Bronchial epithelial cell (primary cell): ENCODE results near the gene SERINC4. TPM values are rescaled to one million over a fixed set of nuclear protein-coding genes. Genes with fewer than 3 reads are reported as not detected.

ENCODE experiments used
- DNase-seq: peaks from one replicate; pipeline ENCODE4 v3.0.0-alpha.2; 2010; ENCODE audit warnings: low read depth
- FAIRE-seq: peaks from 2 replicates; lab custom pipeline; 2011; peaks lifted over from hg19 to GRCh38; lab: Jason Lieb, UNC
- H3K27me3 ChIP-seq: 2 replicates; pipeline ENCODE4 v1.5.1; 2011; ENCODE audit warnings: low read length; ENCODE audit not compliant: control insufficient read depth, insufficient read depth
- H3K36me3 ChIP-seq: 2 replicates; pipeline ENCODE4 v1.5.1; 2011; ENCODE audit warnings: low read length; ENCODE audit not compliant: control insufficient read depth, insufficient read depth
- H3K4me3 ChIP-seq: 2 replicates; pipeline ENCODE4 v1.5.1; 2011; ENCODE audit warnings: mild to moderate bottlenecking, low read depth, low read length, control low read depth
- total RNA-seq: library from RNA; depleted of rRNA; stranded (reverse); fragments of >200 nt; gene quantifications from 2 replicates; pipeline ENCODE4 v1.2.1, GENCODE V29; 2014
- TF ChIP-seq, protein P1 (sequence below): IDR thresholded peaks from 2 replicates; pipeline ENCODE4 v1.5.1; 2011; ENCODE audit warnings: mild to moderate bottlenecking, moderate library complexity, low read length, control low read depth, inconsistent platforms; ENCODE audit not compliant: insufficient read depth, severe bottlenecking

Gene SERINC4
- total RNA-seq, 1 donor from 2014 or later, result not detected

GRCh38 chr15:43795997-43796396 lies 4.0 kb downstream of the SERINC4 start:
- FAIRE-seq, result no peak
- TF ChIP-seq, protein P1, sequence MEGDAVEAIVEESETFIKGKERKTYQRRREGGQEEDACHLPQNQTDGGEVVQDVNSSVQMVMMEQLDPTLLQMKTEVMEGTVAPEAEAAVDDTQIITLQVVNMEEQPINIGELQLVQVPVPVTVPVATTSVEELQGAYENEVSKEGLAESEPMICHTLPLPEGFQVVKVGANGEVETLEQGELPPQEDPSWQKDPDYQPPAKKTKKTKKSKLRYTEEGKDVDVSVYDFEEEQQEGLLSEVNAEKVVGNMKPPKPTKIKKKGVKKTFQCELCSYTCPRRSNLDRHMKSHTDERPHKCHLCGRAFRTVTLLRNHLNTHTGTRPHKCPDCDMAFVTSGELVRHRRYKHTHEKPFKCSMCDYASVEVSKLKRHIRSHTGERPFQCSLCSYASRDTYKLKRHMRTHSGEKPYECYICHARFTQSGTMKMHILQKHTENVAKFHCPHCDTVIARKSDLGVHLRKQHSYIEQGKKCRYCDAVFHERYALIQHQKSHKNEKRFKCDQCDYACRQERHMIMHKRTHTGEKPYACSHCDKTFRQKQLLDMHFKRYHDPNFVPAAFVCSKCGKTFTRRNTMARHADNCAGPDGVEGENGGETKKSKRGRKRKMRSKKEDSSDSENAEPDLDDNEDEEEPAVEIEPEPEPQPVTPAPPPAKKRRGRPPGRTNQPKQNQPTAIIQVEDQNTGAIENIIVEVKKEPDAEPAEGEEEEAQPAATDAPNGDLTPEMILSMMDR, result no peak
- no peak overlapping the region for H3K4me3 ChIP-seq
- no peaks in the 10 kb centered on the region for H3K27me3 ChIP-seq
- DNase-seq, result no peak
- H3K36me3 ChIP-seq, result peaks cover 28% of the 10 kb centered on the region

GRCh38 chr15:43795197-43795596 lies 4.8 kb downstream of the SERINC4 start:
- no peak for FAIRE-seq
- H3K4me3 ChIP-seq, result no peak overlapping the region
- DNase-seq, result no peak
- no peaks in the 10 kb centered on the region for H3K27me3 ChIP-seq
- peaks cover 28% of the 10 kb centered on the region for H3K36me3 ChIP-seq
- TF ChIP-seq, protein P1, result no peak

GRCh38 chr15:43794269-43795037 lies 5.6 kb downstream of the SERINC4 start:
- FAIRE-seq (no peak), DNase-seq (no peak)
- H3K36me3 ChIP-seq, result peaks cover 26% of the 10 kb centered on the region
- no peaks in the 10 kb centered on the region for H3K27me3 ChIP-seq
- H3K4me3 ChIP-seq, result no peak overlapping the region
- TF ChIP-seq, protein P1, result no peak

GRCh38 chr15:43793647-43794046 lies 6.4 kb downstream of the SERINC4 start:
- no peaks in the 10 kb centered on the region for H3K27me3 ChIP-seq
- FAIRE-seq (no peak), DNase-seq (no peak)
- TF ChIP-seq, protein P1, result no peak
- H3K36me3 ChIP-seq, result peaks cover 26% of the 10 kb centered on the region
- peak overlapping the region; percentile 97 for H3K4me3 ChIP-seq

DNA sequence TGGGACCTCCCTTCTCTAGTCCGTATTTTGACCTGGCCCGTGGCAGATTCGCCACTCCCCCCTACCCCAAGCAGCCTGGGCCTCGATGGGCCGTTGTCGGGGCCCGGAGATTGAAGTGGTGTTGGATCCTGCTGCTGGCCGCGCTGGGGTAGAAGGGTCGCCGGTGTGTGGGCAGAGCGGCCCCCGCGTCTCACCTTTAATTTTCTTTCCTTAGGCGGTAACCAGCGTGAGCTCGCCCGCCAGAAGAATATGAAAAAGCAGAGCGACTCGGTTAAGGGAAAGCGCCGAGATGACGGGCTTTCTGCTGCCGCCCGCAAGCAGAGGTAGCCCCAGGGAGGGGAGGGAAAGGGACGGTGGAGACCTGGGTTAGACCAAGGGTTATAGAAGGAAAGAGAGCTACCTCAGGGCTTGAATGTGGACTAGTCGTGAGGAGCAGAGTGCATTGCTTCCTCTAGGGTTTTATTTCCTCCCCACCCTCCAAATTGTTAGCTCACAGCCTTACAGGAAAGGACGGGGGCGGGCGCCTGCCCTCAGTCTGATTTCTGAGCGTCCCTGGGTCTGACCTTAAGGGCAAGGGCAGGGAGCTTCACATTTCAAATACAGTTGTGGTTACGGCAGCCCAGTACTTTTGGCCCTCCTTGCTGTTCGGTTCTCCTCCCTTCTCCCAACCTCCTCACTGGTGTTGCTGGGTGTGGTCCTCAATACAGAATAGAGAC lies 7.1 kb downstream of the SERINC4 start:
- H3K36me3 ChIP-seq, result peaks cover 26% of the 10 kb centered on the region
- peak; percentile 38 for DNase-seq
- peak overlapping the region; percentile 97 for H3K4me3 ChIP-seq
- no peak for FAIRE-seq
- TF ChIP-seq, protein P1, result peak; percentile 30
- H3K27me3 ChIP-seq, result no peaks in the 10 kb centered on the region
